ENCODE data around the gene CSTF2.

GRCh38 chrX:100874325-100874724 is 54.1 kb downstream of the CSTF2 start, which contains the start of gene NOX1:
- TF ChIP-seq CTCF (IDR thresholded peaks at IDR 0.05) (no peak), POLR2AphosphoS5 (IDR thresholded peaks at IDR 0.05) (no peak), POLR2A (IDR thresholded peaks at IDR 0.05) (no peak)
